ENCODE data around the gene RPRM. TPM values are rescaled to one million over a fixed set of nuclear protein-coding genes. Genes with fewer than 3 reads are reported as not detected.
"Not testable (repeated sequence)": the region's sequence is repeated elsewhere in the genome, so short reads cannot be mapped to it uniquely, and the experiment has no call there.

Gene RPRM
- polyA plus RNA-seq (ENCODE audit: insufficient read length in 4 of 4) = 1 to 10 TPM; 2.5 to 8.3 (median 3.6) TPM

GRCh38 chr2:153478289-153479261 lies at the start of gene RPRM:
Gene RPRM (minus strand): TSS chr2:153478762. CDS start chr2:153478565, 197 bp downstream.
- peak; percentile 55 to 78 (median 70) for DNase-seq (ENCODE audit: low read depth in 4 of 4, low spot score in 2 of 4)

GRCh38 chr2:153519257-153519875 lies 40.8 kb upstream of the RPRM start:
- peak in 2 of 4 donors; percentile 11 to 37 for DNase-seq (ENCODE audit: low read depth in 4 of 4, low spot score in 2 of 4)

- DNase-seq (ENCODE audit: low read depth in 4 of 4, low spot score in 2 of 4) = no peak
Measured at GRCh38 chr2:153512331-153512730, 33.8 kb upstream of the RPRM start.

- no peak for DNase-seq (ENCODE audit: low read depth in 4 of 4, low spot score in 2 of 4)
Measured at GRCh38 chr2:153510996-153511395, 32.4 kb upstream of the RPRM start.

GRCh38 chr2:153509133-153509532 lies 30.6 kb upstream of the RPRM start:
- DNase-seq (ENCODE audit: low read depth in 4 of 4, low spot score in 2 of 4) = no peak

GRCh38 chr2:153506499-153506898 lies 27.9 kb upstream of the RPRM start:
- not testable (repeated sequence) for DNase-seq (ENCODE audit: low read depth in 4 of 4, low spot score in 2 of 4)

GRCh38 chr2:153499439-153499838 lies 20.9 kb upstream of the RPRM start:
- DNase-seq (ENCODE audit: low read depth in 4 of 4, low spot score in 2 of 4) = no peak

- no peak for DNase-seq (ENCODE audit: low read depth in 4 of 4, low spot score in 2 of 4)
Measured at GRCh38 chr2:153497938-153498629, 19.5 kb upstream of the RPRM start.

- DNase-seq (ENCODE audit: low read depth in 4 of 4, low spot score in 2 of 4) = no peak
Measured at GRCh38 chr2:153495725-153496124, 17.2 kb upstream of the RPRM start.

- no peak for DNase-seq (ENCODE audit: low read depth in 4 of 4, low spot score in 2 of 4)
Measured at GRCh38 chr2:153488072-153488471, 9.5 kb upstream of the RPRM start.

- DNase-seq (ENCODE audit: low read depth in 4 of 4, low spot score in 2 of 4) = no peak
Measured at GRCh38 chr2:153487448-153487847, 8.9 kb upstream of the RPRM start.

GRCh38 chr2:153479573-153479972 lies 1.0 kb upstream of the RPRM start:
- DNase-seq (ENCODE audit: low read depth in 4 of 4, low spot score in 2 of 4) = peak in 2 of 4 donors; percentile 16 to 17

- peak in 3 of 4 donors; percentile 6 to 18 (median 13) for DNase-seq (ENCODE audit: low read depth in 4 of 4, low spot score in 2 of 4)
Measured at GRCh38 chr2:153477636-153478288, 800 bp downstream of the RPRM start.

GRCh38 chr2:153476816-153477635 lies 1.5 kb downstream of the RPRM start:
- DNase-seq (ENCODE audit: low read depth in 4 of 4, low spot score in 2 of 4) = peak in 2 of 4 donors; percentile 16 to 21

GRCh38 chr2:153476491-153476815 lies 2.1 kb downstream of the RPRM start:
- peak in 1 of 4 donors; percentile 23 for DNase-seq (ENCODE audit: low read depth in 4 of 4, low spot score in 2 of 4)

GRCh38 chr2:153474876-153475435 lies 3.6 kb downstream of the RPRM start:
- no peak for DNase-seq (ENCODE audit: low read depth in 4 of 4, low spot score in 2 of 4)

- DNase-seq (ENCODE audit: low read depth in 4 of 4, low spot score in 2 of 4) = no peak
Measured at GRCh38 chr2:153474407-153474806, 4.2 kb downstream of the RPRM start.

GRCh38 chr2:153470867-153471266 lies 7.7 kb downstream of the RPRM start:
- no peak for DNase-seq (ENCODE audit: low read depth in 4 of 4, low spot score in 2 of 4)

GRCh38 chr2:153464395-153464794 lies 14.2 kb downstream of the RPRM start:
- no peak for DNase-seq (ENCODE audit: low read depth in 4 of 4, low spot score in 2 of 4)
